Type B pancreatic cell (in vitro differentiated cells): Measurements from ENCODE around the gene MAFF. TPM values are rescaled to one million over a fixed set of nuclear protein-coding genes. Genes with fewer than 3 reads are reported as not detected.
A peak's percentile ranks its signal among the peaks of the same experiment; 100 is the strongest.

Experiments
- DNase-seq: peaks from one replicate; pipeline ENCODE4 v3.0.0; 2021; ENCODE audit warnings: mixed read lengths; ENCODE audit not compliant: unreplicated experiment; ENCODE audit errors: extremely low spot score
- H3K27ac Mint-ChIP-seq: 2 replicates; pipeline ENCODE4 v1.8.0; 2021; ENCODE audit warnings: mild to moderate bottlenecking, mixed read lengths
- H3K27me3 Mint-ChIP-seq: 2 replicates; pipeline ENCODE4 v1.8.0; 2021; ENCODE audit warnings: mixed read lengths
- H3K36me3 Mint-ChIP-seq: 2 replicates; pipeline ENCODE4 v1.8.0; 2021; ENCODE audit warnings: mixed read lengths
- H3K4me1 Mint-ChIP-seq: one replicate; pipeline ENCODE4 v1.8.0; 2021; ENCODE audit warnings: mixed read lengths; ENCODE audit not compliant: unreplicated experiment
- H3K4me3 Mint-ChIP-seq: 2 replicates; pipeline ENCODE4 v1.8.0; 2021; ENCODE audit warnings: mild to moderate bottlenecking, mixed read lengths
- H3K9me3 Mint-ChIP-seq: 2 replicates; pipeline ENCODE4 v1.8.0; 2021; ENCODE audit warnings: mixed read lengths
- total RNA-seq: library from RNA; stranded (reverse); gene quantifications from 2 replicates; pipeline ENCODE4 v1.2.1, GENCODE V29; 2021; ENCODE audit warnings: low replicate concordance
- TF ChIP-seq, protein P1 (sequence below): fragments of 200-600 bp; sonication (generic); conservative IDR thresholded peaks from 2 replicates; pipeline ENCODE4 v1.5.0; 2021; ENCODE audit warnings: antibody characterized with exemption, mild to moderate bottlenecking

Gene MAFF
- total RNA-seq, 1 donor from 2014 or later, result 14.6 TPM

DNA sequence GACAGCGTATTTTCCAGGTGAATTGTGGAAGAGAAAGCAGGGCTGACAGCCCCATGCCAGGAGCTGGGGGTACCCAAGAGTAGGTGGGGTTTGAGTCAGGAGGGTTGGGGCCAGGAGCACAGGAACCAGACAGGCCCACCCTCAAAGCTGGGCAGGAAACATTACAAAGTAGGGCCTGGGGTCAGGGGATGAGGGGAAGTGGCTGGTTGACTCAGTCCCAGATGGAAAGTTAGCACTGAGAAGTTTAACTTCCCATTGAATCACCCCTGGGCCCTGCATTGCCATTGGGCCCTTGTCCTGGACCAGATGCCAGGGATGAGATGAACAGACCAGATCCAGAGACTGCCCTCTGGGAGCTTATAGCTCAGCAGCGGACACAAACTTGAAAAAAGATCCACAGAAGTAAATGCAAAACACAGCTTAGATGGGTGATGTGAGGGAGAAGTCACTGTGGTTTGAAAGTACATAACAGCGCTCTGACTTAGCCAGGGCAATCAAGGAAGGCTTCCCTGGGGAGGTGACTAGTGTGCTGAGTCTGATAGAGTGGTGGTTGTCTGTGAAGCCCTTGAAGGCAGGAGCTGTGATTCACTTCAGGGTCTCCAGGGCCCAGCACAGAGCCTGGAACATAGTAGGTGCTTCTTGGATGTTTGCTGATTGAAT lies 2.2 kb downstream of the MAFF start:
- peaks cover 4% of the 10 kb centered on the region for H3K36me3 Mint-ChIP-seq
- H3K27me3 Mint-ChIP-seq, result peaks cover 3% of the 10 kb centered on the region
- H3K4me1 Mint-ChIP-seq, result peaks cover 21% of the 10 kb centered on the region
- H3K27ac Mint-ChIP-seq, result peak overlapping the region; percentile 95
- peak overlapping the region; percentile 90 for H3K4me3 Mint-ChIP-seq
- no peaks in the 10 kb centered on the region for H3K9me3 Mint-ChIP-seq
- DNase-seq, result no peak
- TF ChIP-seq, protein P1, sequence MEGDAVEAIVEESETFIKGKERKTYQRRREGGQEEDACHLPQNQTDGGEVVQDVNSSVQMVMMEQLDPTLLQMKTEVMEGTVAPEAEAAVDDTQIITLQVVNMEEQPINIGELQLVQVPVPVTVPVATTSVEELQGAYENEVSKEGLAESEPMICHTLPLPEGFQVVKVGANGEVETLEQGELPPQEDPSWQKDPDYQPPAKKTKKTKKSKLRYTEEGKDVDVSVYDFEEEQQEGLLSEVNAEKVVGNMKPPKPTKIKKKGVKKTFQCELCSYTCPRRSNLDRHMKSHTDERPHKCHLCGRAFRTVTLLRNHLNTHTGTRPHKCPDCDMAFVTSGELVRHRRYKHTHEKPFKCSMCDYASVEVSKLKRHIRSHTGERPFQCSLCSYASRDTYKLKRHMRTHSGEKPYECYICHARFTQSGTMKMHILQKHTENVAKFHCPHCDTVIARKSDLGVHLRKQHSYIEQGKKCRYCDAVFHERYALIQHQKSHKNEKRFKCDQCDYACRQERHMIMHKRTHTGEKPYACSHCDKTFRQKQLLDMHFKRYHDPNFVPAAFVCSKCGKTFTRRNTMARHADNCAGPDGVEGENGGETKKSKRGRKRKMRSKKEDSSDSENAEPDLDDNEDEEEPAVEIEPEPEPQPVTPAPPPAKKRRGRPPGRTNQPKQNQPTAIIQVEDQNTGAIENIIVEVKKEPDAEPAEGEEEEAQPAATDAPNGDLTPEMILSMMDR, result no peak

DNA sequence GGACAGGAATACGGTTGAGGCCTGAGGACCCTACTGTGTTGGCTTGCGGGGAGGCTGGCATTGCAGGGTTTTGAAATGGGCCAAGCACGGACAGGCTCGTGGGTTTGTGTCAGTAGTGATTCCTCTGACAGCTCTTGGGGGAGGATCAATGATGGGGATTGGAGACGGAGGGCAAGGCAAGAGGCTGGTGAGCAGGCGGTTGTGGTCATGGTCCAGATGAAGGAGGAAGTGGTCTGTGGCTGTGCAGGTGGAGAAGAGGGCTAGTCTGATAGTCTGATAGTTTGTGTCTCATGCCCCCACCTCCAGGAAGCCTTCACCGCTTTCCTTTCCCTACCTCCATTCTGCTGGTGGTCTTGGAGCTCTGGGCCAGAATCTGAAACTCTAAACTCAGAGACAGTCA lies 3.0 kb downstream of the MAFF start:
- Mint-ChIP-seq H3K27me3 (peaks cover 3% of the 10 kb centered on the region), H3K4me3 (peak overlapping the region; percentile 90), H3K9me3 (no peaks in the 10 kb centered on the region), H3K27ac (peak overlapping the region; percentile 95), H3K4me1 (peaks cover 21% of the 10 kb centered on the region), H3K36me3 (peaks cover 4% of the 10 kb centered on the region)
- DNase-seq, result no peak
- TF ChIP-seq, protein P1, result no peak

DNA sequence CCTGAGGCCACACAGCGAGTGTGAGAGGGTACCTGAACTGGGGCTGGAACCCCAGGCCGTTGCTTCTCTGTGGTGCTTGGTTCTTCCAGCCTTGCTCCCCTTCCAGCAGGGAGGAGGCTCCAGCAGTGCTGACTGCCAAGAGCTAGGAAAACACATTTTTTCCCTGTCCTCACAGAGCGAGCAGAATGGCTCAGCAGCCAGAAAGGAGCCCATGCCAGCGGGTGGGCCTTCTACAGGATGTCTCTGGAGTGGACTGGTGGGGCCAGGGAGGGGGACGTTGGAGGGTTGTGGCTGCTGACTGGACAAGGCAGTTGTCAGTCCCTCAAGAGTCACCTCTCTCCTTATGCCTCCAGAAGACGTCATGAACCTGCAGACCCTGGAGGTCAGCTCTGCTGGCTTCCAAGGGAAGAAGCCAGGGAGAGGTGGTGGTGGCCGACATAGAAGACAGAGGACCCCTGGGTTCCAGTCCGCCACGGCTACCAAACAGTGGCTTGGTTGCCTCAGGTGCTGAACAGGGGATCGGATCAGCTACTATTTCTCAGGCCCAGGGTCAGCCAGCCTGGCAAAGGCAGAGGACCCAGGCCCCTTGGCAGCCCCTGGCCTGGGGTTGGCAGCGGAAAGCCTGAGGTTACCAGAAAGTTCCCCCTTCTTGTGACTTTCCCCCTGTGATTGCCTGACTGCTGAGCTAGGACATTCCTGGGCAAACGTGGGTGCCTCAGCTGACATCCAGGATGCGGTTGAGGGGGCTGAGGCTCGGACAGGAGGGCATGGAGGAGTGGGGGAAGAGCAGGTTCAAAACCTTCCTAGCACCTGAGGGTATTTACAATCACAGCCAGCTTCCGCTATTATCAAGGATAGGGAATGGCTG lies 3.7 kb downstream of the MAFF start:
- Mint-ChIP-seq H3K36me3 (peaks cover 8% of the 10 kb centered on the region), H3K4me3 (peak overlapping the region; percentile 90), H3K4me1 (peaks cover 21% of the 10 kb centered on the region), H3K27me3 (peaks cover 3% of the 10 kb centered on the region), H3K9me3 (no peaks in the 10 kb centered on the region), H3K27ac (peak overlapping the region; percentile 95)
- TF ChIP-seq, protein P1, result no peak
- DNase-seq, result no peak

DNA sequence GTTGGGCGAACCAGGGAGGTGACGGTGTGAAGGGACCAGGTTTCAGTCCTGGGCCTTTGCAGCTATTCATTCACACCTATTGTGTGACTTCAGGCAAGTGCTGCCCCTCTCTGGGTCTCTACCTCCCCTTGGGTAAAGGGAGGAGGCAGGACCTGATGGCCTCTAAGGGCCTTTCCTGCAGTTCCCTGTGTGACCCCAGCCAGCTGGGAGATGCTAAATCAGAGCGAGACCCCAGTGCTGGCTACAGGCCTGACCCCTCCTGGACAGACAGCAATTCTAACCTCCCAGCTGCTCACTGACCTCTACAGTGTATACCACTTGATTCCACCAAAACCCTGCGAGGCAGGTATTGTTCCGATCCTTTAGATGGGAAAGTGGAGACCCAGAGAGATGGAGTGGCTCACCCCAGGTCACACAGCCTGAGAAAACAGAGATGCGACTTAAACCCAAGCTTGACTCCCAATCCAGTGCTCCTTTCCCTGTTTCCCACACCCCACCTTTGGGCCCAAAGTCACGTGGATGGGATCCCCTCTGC lies 6.2 kb downstream of the MAFF start:
- Mint-ChIP-seq H3K27ac (peak overlapping the region; percentile 64), H3K27me3 (peaks cover 7% of the 10 kb centered on the region), H3K36me3 (peaks cover 13% of the 10 kb centered on the region), H3K9me3 (no peaks in the 10 kb centered on the region), H3K4me1 (peaks cover 18% of the 10 kb centered on the region), H3K4me3 (no peak overlapping the region)
- TF ChIP-seq, protein P1, result no peak
- no peak for DNase-seq

DNA sequence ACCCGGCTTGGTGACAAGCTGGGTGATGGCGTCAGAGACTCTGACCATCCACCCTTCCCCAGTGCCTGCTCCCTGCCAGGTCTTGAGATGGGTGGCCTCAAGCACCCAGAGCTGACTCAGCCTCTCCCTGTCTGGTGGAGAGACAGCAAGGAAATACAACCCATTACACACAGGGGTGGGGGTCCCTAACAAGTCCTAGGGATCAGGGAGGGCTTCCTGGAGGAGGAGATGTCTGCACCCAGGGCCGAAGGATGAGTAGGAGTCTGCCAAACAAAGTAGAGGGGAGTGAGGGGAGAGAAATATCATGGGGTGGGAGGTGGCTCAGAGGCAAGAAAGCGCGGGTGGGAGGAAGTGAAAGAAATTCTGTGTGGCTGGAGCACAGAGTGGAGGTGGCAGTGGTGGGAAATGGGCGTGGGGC lies 6.8 kb downstream of the MAFF start:
- H3K27ac Mint-ChIP-seq, result peak overlapping the region; percentile 64

More for the DNA sequence above, 6.8 kb downstream of the MAFF start:
- Mint-ChIP-seq H3K9me3 (no peaks in the 10 kb centered on the region), H3K27me3 (peaks cover 12% of the 10 kb centered on the region), H3K4me1 (peaks cover 22% of the 10 kb centered on the region), H3K4me3 (no peak overlapping the region), H3K36me3 (peaks cover 18% of the 10 kb centered on the region)
- DNase-seq, result no peak
- TF ChIP-seq, protein P1, result no peak
